Astrocyte of the spinal cord (primary cell): ENCODE data around the gene SLMAP.
A peak's percentile ranks its signal among the peaks of the same experiment; 100 is the strongest.
"Not testable (repeated sequence)": the region's sequence is repeated elsewhere in the genome, so short reads cannot be mapped to it uniquely, and the experiment has no call there.

Experiments
- DNase-seq: peaks from one replicate; pipeline ENCODE4 v3.0.0; 2011; ENCODE audit warnings: low read depth, low spot score
- H3K4me3 ChIP-seq: 2 replicates; pipeline ENCODE4 v1.5.1; 2011; ENCODE audit warnings: low read depth, mild to moderate bottlenecking, low read length, moderate library complexity
- in situ Hi-C: cut with HindIII; loops from 2 replicates; pipeline ENCODE4 v1.10.0; 2017; ENCODE audit warnings: low sequenced_read_pairs
- TF ChIP-seq, protein P1 (sequence below): IDR thresholded peaks from 2 replicates; pipeline ENCODE4 v1.5.1; 2012; ENCODE audit warnings: low read depth, mild to moderate bottlenecking, low read length, inconsistent platforms

Gene SLMAP

GRCh38 chr3:57805674-57806073, 49.6 kb downstream of the SLMAP start:
- TF ChIP-seq, protein P1, sequence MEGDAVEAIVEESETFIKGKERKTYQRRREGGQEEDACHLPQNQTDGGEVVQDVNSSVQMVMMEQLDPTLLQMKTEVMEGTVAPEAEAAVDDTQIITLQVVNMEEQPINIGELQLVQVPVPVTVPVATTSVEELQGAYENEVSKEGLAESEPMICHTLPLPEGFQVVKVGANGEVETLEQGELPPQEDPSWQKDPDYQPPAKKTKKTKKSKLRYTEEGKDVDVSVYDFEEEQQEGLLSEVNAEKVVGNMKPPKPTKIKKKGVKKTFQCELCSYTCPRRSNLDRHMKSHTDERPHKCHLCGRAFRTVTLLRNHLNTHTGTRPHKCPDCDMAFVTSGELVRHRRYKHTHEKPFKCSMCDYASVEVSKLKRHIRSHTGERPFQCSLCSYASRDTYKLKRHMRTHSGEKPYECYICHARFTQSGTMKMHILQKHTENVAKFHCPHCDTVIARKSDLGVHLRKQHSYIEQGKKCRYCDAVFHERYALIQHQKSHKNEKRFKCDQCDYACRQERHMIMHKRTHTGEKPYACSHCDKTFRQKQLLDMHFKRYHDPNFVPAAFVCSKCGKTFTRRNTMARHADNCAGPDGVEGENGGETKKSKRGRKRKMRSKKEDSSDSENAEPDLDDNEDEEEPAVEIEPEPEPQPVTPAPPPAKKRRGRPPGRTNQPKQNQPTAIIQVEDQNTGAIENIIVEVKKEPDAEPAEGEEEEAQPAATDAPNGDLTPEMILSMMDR = no peak
- in situ Hi-C loops = no loop called here
- peak; percentile 79 for DNase-seq
- H3K4me3 ChIP-seq = no peak overlapping the region

GRCh38 chr3:57806195-57806594, 50.1 kb downstream of the SLMAP start:
- DNase-seq, in situ Hi-C loops, H3K4me3 ChIP-seq: not testable (repeated sequence)

DNA sequence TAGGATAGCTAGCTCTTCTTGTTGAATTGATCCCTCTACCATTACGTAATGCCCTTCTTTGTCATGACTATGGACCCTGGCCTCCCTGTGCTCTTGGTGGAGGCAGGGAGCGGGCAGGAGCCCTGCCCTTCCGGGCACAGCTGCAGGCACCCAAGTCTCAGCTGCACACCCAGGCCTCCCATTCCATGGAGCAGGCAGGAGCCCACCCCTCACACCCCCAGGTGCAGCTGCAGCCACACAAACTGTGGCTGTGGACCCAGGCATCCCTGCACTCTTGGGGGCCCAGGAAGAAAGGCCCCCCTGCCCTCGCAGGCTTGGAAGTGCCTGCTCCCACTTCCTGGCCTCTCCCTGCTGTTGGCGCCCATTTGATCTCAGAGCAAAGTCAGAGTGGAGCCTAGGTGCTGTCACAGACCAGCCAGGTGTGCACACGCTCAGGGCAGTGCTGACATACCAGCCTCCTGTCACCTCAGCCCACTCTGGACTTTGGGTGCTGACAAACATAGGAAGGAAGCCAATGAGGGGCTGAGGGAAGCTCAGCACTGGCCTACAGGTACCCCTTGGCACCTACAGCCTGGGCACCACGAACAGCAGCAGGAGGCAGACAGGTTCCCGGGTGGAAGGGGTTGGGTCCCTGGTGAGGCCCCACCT, 53.0 kb downstream of the SLMAP start:
- H3K4me3 ChIP-seq = no peak overlapping the region
- TF ChIP-seq, protein P1 = no peak
- no peak for DNase-seq
- in situ Hi-C loops = no loop called here

DNA sequence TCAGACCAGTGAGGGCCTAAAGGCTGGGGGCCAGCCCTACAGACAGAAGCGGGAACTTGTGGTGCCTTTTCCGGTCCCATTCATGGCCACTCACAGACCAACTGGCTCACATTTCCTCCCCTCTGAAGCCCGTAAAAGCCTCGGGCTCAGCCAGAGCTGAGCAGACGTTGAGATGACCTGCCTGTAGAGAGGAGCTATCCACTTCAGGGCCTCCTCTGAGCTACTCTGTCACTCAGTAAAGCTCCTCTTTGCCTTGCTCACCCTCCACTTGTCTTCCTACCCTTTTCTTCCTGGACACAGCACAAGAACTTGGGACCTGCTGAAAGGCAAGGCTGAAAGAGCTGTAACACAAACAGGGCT, 53.5 kb downstream of the SLMAP start:
- H3K4me3 ChIP-seq = no peak overlapping the region
- TF ChIP-seq, protein P1 = no peak
- no peak for DNase-seq
- in situ Hi-C loops = no loop called here

GRCh38 chr3:57810048-57810447, 53.9 kb downstream of the SLMAP start:
- in situ Hi-C loops = no loop called here
- DNase-seq = no peak
- no peak overlapping the region for H3K4me3 ChIP-seq
- TF ChIP-seq, protein P1 = no peak

GRCh38 chr3:57810471-57811137, 54.5 kb downstream of the SLMAP start:
- in situ Hi-C loops = no loop called here
- TF ChIP-seq, protein P1 = no peak
- no peak overlapping the region for H3K4me3 ChIP-seq

GRCh38 chr3:57815036-57815435, 58.9 kb downstream of the SLMAP start:
- DNase-seq = no peak
- TF ChIP-seq, protein P1 = no peak
- no peak overlapping the region for H3K4me3 ChIP-seq
- in situ Hi-C loops = no loop called here

More at GRCh38 chr3:57810471-57811137, 54.5 kb downstream of the SLMAP start:
- DNase-seq = no peak
